ENCODE results near the gene COL16A1.

COL16A1 gene

GRCh38 chr1:31699341-31699891, 4.4 kb downstream of the COL16A1 start:
- TF ChIP-seq POLR2AphosphoS5 (IDR thresholded peaks at IDR 0.05; ENCODE audit: low read depth, low read length) (no peak), REST (IDR thresholded peaks at IDR 0.05; ENCODE audit: insufficient read depth in 1 of 2, low read depth in 2 of 2, low read length in 2 of 2) (no peak), FOXP2 (optimal IDR thresholded peaks at IDR 0.05; ENCODE audit: borderline replicate concordance, extremely low read depth, extremely low read length, insufficient read depth) (no peak), SIN3A (IDR thresholded peaks at IDR 0.05; ENCODE audit: borderline replicate concordance, insufficient read depth, low read length) (no peak), TAF1 (IDR thresholded peaks at IDR 0.05; ENCODE audit: borderline replicate concordance, insufficient read depth, low read length) (no peak)

- TF ChIP-seq REST (IDR thresholded peaks at IDR 0.05; ENCODE audit: insufficient read depth in 1 of 2, low read depth in 2 of 2, low read length in 2 of 2) (no peak), POLR2AphosphoS5 (IDR thresholded peaks at IDR 0.05; ENCODE audit: low read depth, low read length) (no peak)
These were observed 6.3 kb downstream of the COL16A1 start for GRCh38 chr1:31697369-31697984.

- TF ChIP-seq FOXP2 (optimal IDR thresholded peaks at IDR 0.05; ENCODE audit: borderline replicate concordance, extremely low read depth, extremely low read length, insufficient read depth): no peak
These were observed 7.6 kb downstream of the COL16A1 start for GRCh38 chr1:31696242-31696641.

- no peak for TF ChIP-seq POLR2AphosphoS5 (IDR thresholded peaks at IDR 0.05; ENCODE audit: low read depth, low read length)
- no peak for TF ChIP-seq SIN3A (IDR thresholded peaks at IDR 0.05; ENCODE audit: borderline replicate concordance, insufficient read depth, low read length)
- TF ChIP-seq REST (IDR thresholded peaks at IDR 0.05; ENCODE audit: insufficient read depth in 1 of 2, low read depth in 2 of 2, low read length in 2 of 2): no peak
- no peak for TF ChIP-seq TAF1 (IDR thresholded peaks at IDR 0.05; ENCODE audit: borderline replicate concordance, insufficient read depth, low read length)
- no peak for TF ChIP-seq FOXP2 (optimal IDR thresholded peaks at IDR 0.05; ENCODE audit: borderline replicate concordance, extremely low read depth, extremely low read length, insufficient read depth)
These were observed 8.5 kb downstream of the COL16A1 start for GRCh38 chr1:31695327-31695726.

GRCh38 chr1:31694964-31695313, 8.9 kb downstream of the COL16A1 start:
- TF ChIP-seq FOXP2 (optimal IDR thresholded peaks at IDR 0.05; ENCODE audit: borderline replicate concordance, extremely low read depth, extremely low read length, insufficient read depth) (no peak), TAF1 (IDR thresholded peaks at IDR 0.05; ENCODE audit: borderline replicate concordance, insufficient read depth, low read length) (no peak), REST (IDR thresholded peaks at IDR 0.05; ENCODE audit: insufficient read depth in 1 of 2, low read depth in 2 of 2, low read length in 2 of 2) (no peak), SIN3A (IDR thresholded peaks at IDR 0.05; ENCODE audit: borderline replicate concordance, insufficient read depth, low read length) (no peak), POLR2AphosphoS5 (IDR thresholded peaks at IDR 0.05; ENCODE audit: low read depth, low read length) (no peak)
